GM23248 (cell line): ENCODE data around the gene CREB3L1.

Experiments used
- EZH2 ChIP-seq: fragments of 200-600 bp; sonication (generic); IDR thresholded peaks from 2 replicates; pipeline ENCODE4 v1.6.1; 2018; ENCODE audit warnings: antibody characterized with exemption, mild to moderate bottlenecking; ENCODE audit not compliant: insufficient read depth, poor library complexity, severe bottlenecking
- EZH2phosphoT487 ChIP-seq: fragments of 200-600 bp; sonication (generic); IDR thresholded peaks from 2 replicates; pipeline ENCODE4 v1.6.1; 2018; ENCODE audit warnings: antibody characterized with exemption, moderate library complexity, mild to moderate bottlenecking, low read depth; ENCODE audit not compliant: insufficient read depth

DNA sequence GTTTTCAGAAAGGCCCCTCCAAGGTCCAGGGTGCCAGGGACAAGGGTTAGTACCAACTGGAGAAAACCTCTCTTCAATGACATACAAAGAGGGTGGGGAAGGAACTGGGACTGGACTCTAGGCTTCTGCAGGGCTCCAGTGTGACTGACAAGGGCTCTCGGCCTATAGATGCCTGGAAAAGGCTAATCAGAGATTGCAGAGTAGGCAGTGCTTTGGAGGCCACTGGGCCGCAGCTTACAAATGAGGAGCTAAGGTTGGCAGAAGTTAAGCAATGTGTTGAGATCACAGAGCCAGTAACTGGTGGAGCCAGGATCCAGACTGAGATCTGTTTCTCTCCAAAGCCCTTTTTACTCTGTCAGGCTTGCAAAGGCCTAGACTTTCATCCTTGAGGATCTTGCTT is 62.4 kb downstream of the CREB3L1 start:
- TF ChIP-seq EZH2 (no peak), EZH2phosphoT487 (no peak)
